ENCODE data around the gene CDH22.

The CDH22 gene

DNA sequence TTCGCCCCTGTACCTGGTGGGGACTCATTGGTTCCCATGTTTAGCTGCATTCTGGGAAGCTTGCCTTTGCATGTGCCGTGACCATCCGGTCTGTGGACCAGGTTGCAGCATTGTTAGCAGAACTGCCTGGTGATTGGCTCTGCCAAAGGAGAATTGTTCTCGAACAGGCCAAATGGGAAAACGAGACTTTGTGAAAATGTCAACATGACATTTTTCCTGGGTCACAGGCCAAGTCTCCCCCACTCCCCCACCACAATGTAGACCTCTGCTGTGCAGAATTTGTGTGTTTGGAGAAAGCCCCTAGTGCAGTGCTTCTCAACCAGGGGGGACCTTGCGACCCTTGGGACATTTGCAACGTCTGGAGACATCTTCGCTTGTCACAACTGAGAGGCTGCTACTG is 23.2 kb downstream of the CDH22 start:
- no peak overlapping the region for H3K9ac ChIP-seq (ENCODE audit: low read depth, low read length)
- H3K4me2 ChIP-seq (ENCODE audit: low read length), result no peak overlapping the region
- no peaks in the 10 kb centered on the region for H3K36me3 ChIP-seq (ENCODE audit: insufficient read depth, low read length)
- H3K4me1 ChIP-seq (ENCODE audit: control insufficient read depth, insufficient read depth, low read length), result no peaks in the 10 kb centered on the region
- no peaks in the 10 kb centered on the region for H3K9me3 ChIP-seq (replicated peaks; ENCODE audit: low read length)
- no peak overlapping the region for H3K4me3 ChIP-seq (ENCODE audit: low read length)
- H3K27me3 ChIP-seq (ENCODE audit: control insufficient read depth, insufficient read depth, low read length), result peaks cover 65% of the 10 kb centered on the region

DNA sequence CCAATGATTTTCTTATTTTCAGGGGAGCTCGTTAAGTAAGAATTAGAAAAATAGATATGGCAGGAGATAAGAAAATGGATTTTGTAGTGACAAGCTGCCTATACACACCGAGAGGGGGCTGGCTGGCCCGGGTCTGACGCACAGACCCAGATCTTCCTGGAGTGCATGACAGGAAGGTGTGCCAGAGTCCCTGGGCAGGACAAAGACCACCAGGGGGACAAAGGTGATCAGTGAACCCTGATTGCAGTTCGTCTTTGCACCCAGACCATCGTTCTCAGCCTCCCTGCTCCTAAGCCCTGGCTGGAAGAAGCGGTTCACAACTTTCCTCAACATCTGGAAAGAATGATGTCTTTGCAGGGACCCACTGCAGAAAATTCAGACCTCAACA is 24.3 kb downstream of the CDH22 start:
- Histone ChIP-seq H3K9ac (ENCODE audit: low read depth, low read length) (no peak overlapping the region), H3K9me3 (replicated peaks; ENCODE audit: low read length) (no peaks in the 10 kb centered on the region), H3K36me3 (ENCODE audit: insufficient read depth, low read length) (no peaks in the 10 kb centered on the region), H3K4me3 (ENCODE audit: low read length) (no peak overlapping the region), H3K4me1 (ENCODE audit: control insufficient read depth, insufficient read depth, low read length) (no peaks in the 10 kb centered on the region), H3K27me3 (ENCODE audit: control insufficient read depth, insufficient read depth, low read length) (peaks cover 62% of the 10 kb centered on the region), H3K4me2 (ENCODE audit: low read length) (no peak overlapping the region)

DNA sequence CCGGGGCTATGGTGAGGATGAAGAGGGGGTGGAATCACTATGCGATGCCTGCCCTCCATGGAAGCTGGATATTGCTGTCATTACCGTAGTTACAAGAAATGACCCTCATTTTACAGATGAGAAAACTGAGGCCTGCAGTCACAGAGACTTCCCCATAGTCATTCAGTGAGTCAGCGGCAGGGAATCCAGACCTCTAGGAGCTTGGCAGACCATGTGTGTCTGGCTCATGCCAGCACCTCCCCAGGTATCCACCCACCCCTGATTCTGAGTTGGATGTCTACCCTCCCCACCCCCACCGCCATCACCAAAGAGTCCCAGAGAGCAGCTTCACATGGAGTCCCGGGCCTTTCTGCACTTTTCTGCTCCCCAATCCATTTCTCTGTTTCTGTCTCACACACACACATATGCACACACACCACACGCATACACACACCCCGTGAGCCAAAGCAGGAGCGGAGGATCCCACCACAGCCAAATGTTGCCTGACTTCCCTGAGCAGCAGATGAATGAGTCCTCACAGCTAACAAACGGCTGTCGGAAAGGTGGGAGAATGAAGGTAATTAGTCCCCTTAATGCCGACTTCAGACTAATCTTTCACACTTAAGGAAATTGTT is 24.8 kb downstream of the CDH22 start:
- peaks cover 57% of the 10 kb centered on the region for H3K27me3 ChIP-seq (ENCODE audit: control insufficient read depth, insufficient read depth, low read length)
- H3K9me3 ChIP-seq (replicated peaks; ENCODE audit: low read length), result no peaks in the 10 kb centered on the region
- no peaks in the 10 kb centered on the region for H3K4me1 ChIP-seq (ENCODE audit: control insufficient read depth, insufficient read depth, low read length)
- H3K36me3 ChIP-seq (ENCODE audit: insufficient read depth, low read length), result no peaks in the 10 kb centered on the region
- H3K9ac ChIP-seq (ENCODE audit: low read depth, low read length), result no peak overlapping the region
- no peak overlapping the region for H3K4me3 ChIP-seq (ENCODE audit: low read length)
- H3K4me2 ChIP-seq (ENCODE audit: low read length), result no peak overlapping the region

DNA sequence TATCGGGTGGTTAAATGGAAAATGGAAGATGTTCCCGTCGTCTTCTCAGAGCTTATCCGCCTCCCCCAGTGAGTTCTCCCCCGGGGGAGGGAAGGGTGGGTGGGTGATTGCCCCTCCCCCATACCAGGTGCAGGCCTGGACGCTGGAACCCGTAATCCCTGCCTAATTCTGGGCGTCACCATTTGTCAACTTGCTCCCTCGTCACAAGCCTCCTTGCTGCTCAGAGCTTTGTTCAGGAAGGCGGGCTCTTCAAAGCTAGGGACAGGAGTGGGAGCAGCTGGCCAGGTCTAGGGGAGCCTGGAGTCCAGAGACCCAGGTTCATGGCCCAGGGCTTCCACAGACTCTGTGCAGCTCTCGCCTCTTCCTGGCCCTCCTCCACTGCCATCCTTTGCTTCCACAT is 25.6 kb downstream of the CDH22 start:
- Histone ChIP-seq H3K27me3 (ENCODE audit: control insufficient read depth, insufficient read depth, low read length) (peaks cover 49% of the 10 kb centered on the region), H3K9ac (ENCODE audit: low read depth, low read length) (no peak overlapping the region), H3K9me3 (replicated peaks; ENCODE audit: low read length) (no peaks in the 10 kb centered on the region), H3K4me2 (ENCODE audit: low read length) (no peak overlapping the region), H3K4me3 (ENCODE audit: low read length) (no peak overlapping the region), H3K36me3 (ENCODE audit: insufficient read depth, low read length) (no peaks in the 10 kb centered on the region), H3K4me1 (ENCODE audit: control insufficient read depth, insufficient read depth, low read length) (no peaks in the 10 kb centered on the region)

DNA sequence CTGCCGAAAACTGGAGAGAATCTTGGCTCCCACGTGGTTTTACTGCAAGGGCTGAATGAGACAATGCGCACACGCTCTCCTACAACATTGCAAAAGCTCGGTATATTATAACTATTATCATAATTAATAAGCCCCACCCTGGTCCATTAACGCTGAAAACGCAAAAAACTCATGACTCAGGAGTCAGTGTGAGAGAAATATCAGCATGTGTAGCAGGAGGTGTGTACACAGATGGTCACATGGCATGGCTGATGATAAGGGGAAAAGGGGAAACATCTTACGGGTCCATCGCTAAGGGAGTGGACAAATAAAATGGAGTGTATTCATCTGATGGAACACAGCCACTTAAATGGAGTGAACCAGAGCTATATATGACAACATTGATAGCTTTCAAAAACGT is 29.2 kb downstream of the CDH22 start:
- H3K4me3 ChIP-seq (ENCODE audit: low read length), result no peak overlapping the region
- no peak overlapping the region for H3K9ac ChIP-seq (ENCODE audit: low read depth, low read length)
- no peak overlapping the region for H3K4me2 ChIP-seq (ENCODE audit: low read length)
- no peaks in the 10 kb centered on the region for H3K4me1 ChIP-seq (ENCODE audit: control insufficient read depth, insufficient read depth, low read length)
- H3K36me3 ChIP-seq (ENCODE audit: insufficient read depth, low read length), result no peaks in the 10 kb centered on the region
- no peaks in the 10 kb centered on the region for H3K9me3 ChIP-seq (replicated peaks; ENCODE audit: low read length)
- H3K27me3 ChIP-seq (ENCODE audit: control insufficient read depth, insufficient read depth, low read length), result peaks cover 36% of the 10 kb centered on the region

DNA sequence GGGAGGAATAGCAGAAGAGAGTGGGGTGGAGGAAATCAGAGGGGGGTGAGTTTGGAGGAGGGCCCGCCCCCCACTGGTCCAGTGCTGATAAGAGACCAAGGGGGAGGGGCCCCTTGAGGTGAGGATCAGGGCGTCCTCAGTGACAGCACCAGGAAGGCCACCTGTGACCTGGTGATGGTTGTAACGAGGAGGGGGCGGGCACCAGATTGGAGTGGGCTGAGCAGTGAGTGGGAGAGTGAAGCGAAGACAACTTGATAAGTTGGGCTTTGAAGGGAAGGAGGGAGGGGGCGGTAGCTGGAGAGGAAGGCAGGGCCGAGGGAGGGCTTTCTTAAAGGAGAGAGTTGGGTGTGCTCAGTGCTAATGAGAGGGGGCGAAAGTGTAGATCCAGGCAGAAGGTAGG is 30.7 kb downstream of the CDH22 start:
- no peaks in the 10 kb centered on the region for H3K9me3 ChIP-seq (replicated peaks; ENCODE audit: low read length)
- no peak overlapping the region for H3K9ac ChIP-seq (ENCODE audit: low read depth, low read length)
- H3K27me3 ChIP-seq (ENCODE audit: control insufficient read depth, insufficient read depth, low read length), result peaks cover 35% of the 10 kb centered on the region
- H3K4me2 ChIP-seq (ENCODE audit: low read length), result no peak overlapping the region
- no peaks in the 10 kb centered on the region for H3K4me1 ChIP-seq (ENCODE audit: control insufficient read depth, insufficient read depth, low read length)
- H3K36me3 ChIP-seq (ENCODE audit: insufficient read depth, low read length), result no peaks in the 10 kb centered on the region
- H3K4me3 ChIP-seq (ENCODE audit: low read length), result no peak overlapping the region

DNA sequence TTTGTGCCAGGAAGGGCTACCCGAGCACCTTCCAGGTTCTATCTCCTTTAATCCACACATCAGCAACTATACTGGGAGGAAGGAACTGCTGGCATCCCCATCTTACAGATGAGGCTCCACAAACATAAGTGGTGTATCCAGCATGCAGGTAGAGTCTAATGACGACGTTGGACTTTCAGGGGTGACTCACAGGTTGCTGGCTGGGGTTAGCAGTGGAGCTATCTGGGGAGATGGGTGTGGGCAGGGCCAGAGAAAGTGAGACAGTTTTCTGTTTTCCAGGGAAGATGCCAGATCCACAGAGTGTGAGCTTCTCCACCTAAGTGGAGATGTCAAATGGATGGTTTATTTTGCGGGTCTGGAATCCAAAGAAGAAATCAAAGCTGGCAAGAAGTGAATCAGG is 31.8 kb downstream of the CDH22 start:
- Histone ChIP-seq H3K9ac (ENCODE audit: low read depth, low read length) (no peak overlapping the region), H3K9me3 (replicated peaks; ENCODE audit: low read length) (no peaks in the 10 kb centered on the region), H3K4me1 (ENCODE audit: control insufficient read depth, insufficient read depth, low read length) (no peaks in the 10 kb centered on the region), H3K27me3 (ENCODE audit: control insufficient read depth, insufficient read depth, low read length) (peaks cover 27% of the 10 kb centered on the region), H3K4me3 (ENCODE audit: low read length) (no peak overlapping the region), H3K4me2 (ENCODE audit: low read length) (no peak overlapping the region), H3K36me3 (ENCODE audit: insufficient read depth, low read length) (no peaks in the 10 kb centered on the region)

DNA sequence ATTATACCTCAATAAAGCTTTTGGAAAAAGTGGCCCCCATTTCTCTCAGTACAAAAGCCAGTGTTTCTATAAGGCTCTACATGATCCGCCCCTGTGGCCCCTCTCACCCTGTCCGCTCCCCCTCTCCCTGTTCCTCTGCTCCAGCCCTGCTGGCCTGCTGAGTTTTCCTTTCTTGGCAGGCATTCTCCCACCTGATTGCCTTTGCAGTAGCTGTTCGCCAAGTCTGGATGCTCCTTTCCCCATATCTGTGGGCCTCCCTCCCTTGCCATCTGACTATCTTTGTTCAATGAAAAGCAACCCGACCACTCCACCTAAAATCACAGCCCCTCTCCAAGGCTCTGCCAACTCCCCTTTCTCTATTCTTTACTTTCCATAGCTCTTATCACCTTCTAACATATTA is 33.2 kb downstream of the CDH22 start:
- no peaks in the 10 kb centered on the region for H3K9me3 ChIP-seq (replicated peaks; ENCODE audit: low read length)
- H3K4me3 ChIP-seq (ENCODE audit: low read length), result no peak overlapping the region
- no peaks in the 10 kb centered on the region for H3K36me3 ChIP-seq (ENCODE audit: insufficient read depth, low read length)
- H3K4me1 ChIP-seq (ENCODE audit: control insufficient read depth, insufficient read depth, low read length), result no peaks in the 10 kb centered on the region
- H3K4me2 ChIP-seq (ENCODE audit: low read length), result no peak overlapping the region
- H3K9ac ChIP-seq (ENCODE audit: low read depth, low read length), result no peak overlapping the region
- peaks cover 30% of the 10 kb centered on the region for H3K27me3 ChIP-seq (ENCODE audit: control insufficient read depth, insufficient read depth, low read length)

DNA sequence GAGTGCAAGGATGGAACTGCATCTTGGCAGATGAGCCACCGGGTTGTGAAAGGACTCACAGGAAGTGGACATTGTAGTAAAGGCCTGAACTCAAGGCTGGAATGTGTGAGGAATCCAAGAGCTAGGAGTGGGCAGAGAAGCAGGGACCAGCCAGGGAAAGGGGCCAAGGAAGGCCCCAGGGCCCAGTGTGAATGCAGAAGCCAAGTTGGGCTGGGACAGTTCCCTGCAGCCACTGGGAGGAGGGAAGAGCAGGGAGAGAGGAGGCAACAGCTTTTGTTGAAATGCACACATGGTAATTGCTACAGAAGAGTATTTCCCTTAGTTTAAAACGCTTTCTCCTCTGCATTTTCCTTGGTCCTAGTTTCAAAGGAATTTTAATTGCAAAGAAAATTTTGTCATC is 34.6 kb downstream of the CDH22 start:
- H3K4me3 ChIP-seq (ENCODE audit: low read length), result no peak overlapping the region
- H3K9ac ChIP-seq (ENCODE audit: low read depth, low read length), result no peak overlapping the region
- H3K36me3 ChIP-seq (ENCODE audit: insufficient read depth, low read length), result no peaks in the 10 kb centered on the region
- H3K4me1 ChIP-seq (ENCODE audit: control insufficient read depth, insufficient read depth, low read length), result no peaks in the 10 kb centered on the region
- no peak overlapping the region for H3K4me2 ChIP-seq (ENCODE audit: low read length)
- peaks cover 34% of the 10 kb centered on the region for H3K27me3 ChIP-seq (ENCODE audit: control insufficient read depth, insufficient read depth, low read length)
- no peaks in the 10 kb centered on the region for H3K9me3 ChIP-seq (replicated peaks; ENCODE audit: low read length)

DNA sequence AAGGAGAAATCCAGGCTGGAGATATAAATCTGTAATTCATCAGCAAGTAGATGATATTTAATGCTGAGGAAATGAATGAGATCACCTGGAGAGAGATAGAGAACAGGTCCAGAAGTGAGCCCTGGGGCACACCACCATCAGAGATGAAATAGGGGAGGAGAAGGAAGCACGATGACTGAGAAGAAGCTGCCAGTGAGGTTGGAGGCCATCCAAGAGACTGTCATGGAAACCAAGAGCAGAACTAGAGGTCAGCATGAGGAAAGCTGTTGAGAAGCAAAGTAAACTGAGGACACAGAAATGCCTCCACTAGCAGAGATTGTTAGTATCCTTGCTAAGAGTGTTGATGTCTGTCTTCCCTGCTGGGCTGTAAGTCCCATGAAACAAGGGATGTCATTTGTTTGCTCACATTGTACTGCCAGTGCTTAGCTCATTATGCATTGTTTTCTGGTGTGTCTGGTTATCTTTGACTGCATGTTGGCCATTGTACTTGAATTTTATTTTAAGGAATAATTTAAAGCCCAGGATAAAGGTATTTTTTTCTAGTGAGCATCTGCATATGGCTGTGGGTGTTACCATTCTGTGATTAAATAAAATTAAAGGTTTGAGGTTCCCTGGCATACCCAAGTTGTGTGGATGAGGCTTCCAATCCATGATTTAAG is 35.8 kb downstream of the CDH22 start:
- Histone ChIP-seq H3K27me3 (ENCODE audit: control insufficient read depth, insufficient read depth, low read length) (peaks cover 46% of the 10 kb centered on the region), H3K4me2 (ENCODE audit: low read length) (no peak overlapping the region)

DNA sequence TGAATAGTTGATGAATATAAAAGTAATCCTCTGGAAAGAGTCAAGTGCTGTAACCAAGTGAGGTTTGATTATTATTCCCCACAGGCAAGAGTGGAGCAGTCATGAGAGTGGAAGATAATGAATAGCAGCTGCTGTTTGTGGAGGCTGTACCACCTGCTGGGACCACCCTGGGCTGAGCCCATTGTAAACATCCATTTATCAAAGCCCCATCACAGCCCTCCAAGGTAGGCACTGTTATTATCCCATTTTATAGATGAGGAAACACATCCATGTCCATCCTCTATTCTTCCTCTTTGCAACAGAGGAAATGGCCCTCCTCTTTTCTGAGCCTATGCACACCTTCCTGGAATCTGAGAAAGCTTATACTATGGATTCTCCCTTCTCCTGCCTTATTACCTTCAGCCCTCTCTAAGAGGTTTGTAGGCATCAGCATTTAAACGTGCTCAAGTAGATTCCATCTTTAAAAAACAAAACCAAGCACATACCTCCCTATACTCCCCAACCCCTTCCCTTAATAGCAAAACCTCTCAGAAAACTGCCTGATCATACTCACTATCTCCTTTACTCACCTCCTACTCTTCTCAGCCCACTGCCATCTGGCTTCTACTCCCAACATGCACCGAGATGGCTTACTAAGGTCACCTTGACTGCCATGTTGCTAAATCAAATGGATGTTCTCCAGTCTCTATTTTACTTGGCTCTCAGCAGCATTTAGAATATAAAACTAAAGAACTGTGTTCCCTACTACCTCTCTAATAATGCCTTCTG is 37.1 kb downstream of the CDH22 start:
- Histone ChIP-seq H3K9ac (ENCODE audit: low read depth, low read length) (no peak overlapping the region), H3K4me2 (ENCODE audit: low read length) (no peak overlapping the region), H3K4me1 (ENCODE audit: control insufficient read depth, insufficient read depth, low read length) (no peaks in the 10 kb centered on the region), H3K4me3 (ENCODE audit: low read length) (no peak overlapping the region), H3K36me3 (ENCODE audit: insufficient read depth, low read length) (no peaks in the 10 kb centered on the region), H3K9me3 (replicated peaks; ENCODE audit: low read length) (no peaks in the 10 kb centered on the region), H3K27me3 (ENCODE audit: control insufficient read depth, insufficient read depth, low read length) (peaks cover 56% of the 10 kb centered on the region)

More for the DNA sequence above, 35.8 kb downstream of the CDH22 start:
- H3K4me1 ChIP-seq (ENCODE audit: control insufficient read depth, insufficient read depth, low read length), result no peaks in the 10 kb centered on the region
- no peaks in the 10 kb centered on the region for H3K9me3 ChIP-seq (replicated peaks; ENCODE audit: low read length)
- no peak overlapping the region for H3K4me3 ChIP-seq (ENCODE audit: low read length)
- H3K36me3 ChIP-seq (ENCODE audit: insufficient read depth, low read length), result no peaks in the 10 kb centered on the region
- H3K9ac ChIP-seq (ENCODE audit: low read depth, low read length), result no peak overlapping the region
